Right lobe of liver (tissue), 6 donors: ENCODE results near the gene RGSL1. TPM values are rescaled to one million over a fixed set of nuclear protein-coding genes. Genes with fewer than 3 reads are reported as not detected.

ENCODE experiments used
- ATAC-seq, 4 donors: fragments of 200-7000 bp; cut with Tn5 transposase; one replicate each; pipeline ENCODE4 v1.9.1; 2020; ENCODE audit warnings: mild to moderate bottlenecking in 4 of 4, moderate library complexity in 4 of 4
- DNase-seq, 3 donors: peaks; one replicate each; pipeline ENCODE4 v3.0.0-alpha.2; 2020
- H3K27ac ChIP-seq, 3 donors: fragments of 200-600 bp; one replicate each; pipeline ENCODE4 v1.8.0; 2022
- H3K27me3 ChIP-seq, 2 donors: fragments of 200-600 bp; one replicate each; pipeline ENCODE4 v1.8.0; 2022
- H3K36me3 ChIP-seq, 4 donors: fragments of 200-600 bp; sonication (generic) in 1 of 4; one replicate each; pipeline versions ENCODE4 v1.5.1 to v1.8.0; 2017 to 2022; ENCODE audit warnings: control low read depth in 1 of 4
- H3K4me1 ChIP-seq, 4 donors: fragments of 200-600 bp; sonication (generic) in 1 of 4; one replicate each; pipeline versions ENCODE4 v1.5.1 to v1.8.0; 2017 to 2022; ENCODE audit warnings: control low read depth in 1 of 4
- H3K4me3 ChIP-seq, 3 donors: fragments of 200-600 bp; one replicate each; pipeline ENCODE4 v1.8.0; 2022
- H3K9me3 ChIP-seq, 4 donors: fragments of 200-600 bp; sonication (generic) in 1 of 4; one replicate each; pipeline versions ENCODE4 v1.5.1 to v1.8.0; 2017 to 2022; ENCODE audit warnings: control low read depth in 1 of 4
- CTCF ChIP-seq, 4 donors: fragments of 200-600 bp in 3 of 4; fragments of 450-650 bp in 1 of 4; IDR thresholded peaks; one replicate each; pipeline versions ENCODE4 v1.5.1 to v1.8.0; 2016 to 2022; ENCODE audit warnings: antibody characterized with exemption in 4 of 4, mild to moderate bottlenecking in 2 of 4
- POLR2A ChIP-seq: fragments of 450-650 bp; IDR thresholded peaks from one replicate; pipeline ENCODE4 v1.6.1; 2017; ENCODE audit warnings: antibody characterized with exemption, mild to moderate bottlenecking
- WGBS: methylation state at CpG from one replicate; pipeline ENCODE4 v1.1.6; 2018; ENCODE audit warnings: low coverage, low lambda C conversion rate; ENCODE audit not compliant: insufficient coverage; ENCODE audit errors: missing lambda C conversion rate; 5-methylcytosine and 5-hydroxymethylcytosine counted together
- intact Hi-C, 2 donors: fragments of 100-400 bp; cut with DNase I; formaldehyde crosslinking; loops; one replicate each; pipeline versions ENCODE4 v1.11.2 to v1.14.1; 2022
- total RNA-seq, 6 experiments: library from RNA; depleted of rRNA in 2 of 6; stranded (reverse); fragments of >200 nt in 2 of 6; fragmentation: NEBNext Ultra II Directional in 3 of 6; extraction: Animal tissue kit (Norgen Biotek cat#: 25700) in 3 of 6; gene quantifications; one replicate each; pipeline versions ENCODE4 v1.1.0 to v1.2.4, GENCODE V29; 2016 to 2023
- donor health status: DM: no; HTN: yes; CAD: no.
- donor health status: DM: no; HTN: no; CAD: no.
- donor health status: DM: no; HTN: no; CAD: no.
- donor health status: DM: no; HTN: yes; CAD: no.
- donor health status: DM: no; HTN: yes; CAD: no.

The RGSL1 gene
- total RNA-seq, 6 experiments from 2014 or later, result not detected

DNA sequence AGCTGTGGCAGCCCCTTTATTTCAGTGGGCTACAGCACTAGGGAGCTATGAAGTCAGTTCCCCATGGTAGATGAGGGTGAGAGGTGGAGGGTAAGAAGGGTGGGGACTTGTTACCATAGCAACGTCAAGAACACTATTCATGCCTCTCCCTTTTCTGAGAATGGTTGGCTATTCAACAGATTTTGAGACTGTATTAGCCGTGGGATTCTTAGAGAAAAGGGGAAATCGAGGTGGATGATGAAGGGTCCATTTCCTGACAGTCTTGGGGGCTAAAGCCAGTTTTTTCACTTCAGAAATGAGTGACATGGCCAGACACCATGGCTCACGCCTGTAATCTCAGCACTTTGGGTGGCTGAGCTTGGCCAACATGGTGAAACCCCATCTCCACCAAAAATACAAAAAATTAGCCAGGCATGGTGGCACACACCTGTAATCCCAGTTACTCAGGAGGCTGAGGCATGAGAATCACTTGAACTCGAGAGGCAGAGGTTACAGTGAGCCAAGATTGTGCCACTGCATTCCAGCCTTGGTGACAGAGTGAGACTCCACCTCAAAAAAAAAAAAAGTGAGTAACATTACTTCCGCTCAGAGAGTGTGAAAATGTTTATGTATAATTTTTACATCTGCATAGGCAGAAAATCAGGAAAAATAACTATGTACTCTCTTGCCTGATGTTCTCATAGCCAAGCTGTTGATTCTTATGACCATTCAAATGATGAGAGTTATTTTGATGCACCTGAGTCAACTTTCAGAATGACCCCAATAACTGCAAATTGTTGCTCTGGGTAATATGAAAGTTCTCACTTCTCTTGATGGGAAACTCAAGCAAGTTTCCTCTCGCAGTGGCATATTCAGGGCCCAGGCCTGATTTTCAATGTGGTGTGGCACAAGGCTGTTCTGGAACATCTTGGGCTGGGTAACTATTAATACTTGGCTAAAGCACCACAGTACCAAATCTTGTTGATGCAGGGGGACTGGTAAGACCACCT lies 23.2 kb upstream of the RGSL1 start:
- Histone ChIP-seq H3K27ac (no peak overlapping the region), H3K9me3 (no peaks in the 10 kb centered on the region), H3K4me1 (no peaks in the 10 kb centered on the region), H3K27me3 (no peaks in the 10 kb centered on the region), H3K4me3 (no peak overlapping the region), H3K36me3 (no peaks in the 10 kb centered on the region)
- intact Hi-C loops, result no loop called here
- TF ChIP-seq POLR2A, result no peak
- TF ChIP-seq CTCF (IDR thresholded peaks at IDR 0.05), result no peak
- WGBS, result 60% methylated on average over 6 of the region's 7 CpGs
- no peak for ATAC-seq
- DNase-seq, result no peak

DNA sequence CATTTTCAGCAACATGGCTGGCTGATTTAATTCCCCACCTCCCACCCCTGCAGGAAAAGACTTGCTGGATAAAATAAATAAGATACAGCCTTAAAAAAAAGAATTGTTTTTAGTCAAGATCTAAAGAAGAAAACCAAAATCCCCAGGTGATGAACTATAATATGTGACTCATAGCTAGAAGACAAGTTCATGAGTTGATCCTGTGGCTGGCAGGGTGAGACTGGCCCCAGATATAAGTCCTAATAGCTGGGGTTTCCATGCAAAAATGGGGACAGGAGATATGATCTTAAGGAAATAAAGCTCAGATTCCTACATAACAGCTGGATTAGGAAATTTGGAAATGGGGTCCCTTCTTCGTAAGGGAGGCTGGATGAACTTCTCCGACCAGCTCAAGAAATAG lies 21.9 kb upstream of the RGSL1 start:
- Histone ChIP-seq H3K4me1 (no peaks in the 10 kb centered on the region), H3K9me3 (no peaks in the 10 kb centered on the region), H3K27ac (no peak overlapping the region), H3K4me3 (no peak overlapping the region), H3K36me3 (no peaks in the 10 kb centered on the region), H3K27me3 (no peaks in the 10 kb centered on the region)
- no peak for TF ChIP-seq CTCF (IDR thresholded peaks at IDR 0.05)
- no peak for TF ChIP-seq POLR2A
- intact Hi-C loops, result no loop called here
- no peak for ATAC-seq
- DNase-seq, result no peak
- WGBS, result 73% methylated on average over 2 of the region's 2 CpGs

- Histone ChIP-seq H3K4me3 (no peak overlapping the region), H3K9me3 (no peaks in the 10 kb centered on the region), H3K27ac (no peak overlapping the region), H3K4me1 (no peaks in the 10 kb centered on the region), H3K36me3 (no peaks in the 10 kb centered on the region), H3K27me3 (no peaks in the 10 kb centered on the region)
- 54% methylated on average over 11 of the region's 11 CpGs for WGBS
- DNase-seq, result no peak
- TF ChIP-seq POLR2A, result no peak
- no peak for TF ChIP-seq CTCF (IDR thresholded peaks at IDR 0.05)
- intact Hi-C loops, result no loop called here
- no peak for ATAC-seq
Measured at GRCh38 chr1:182430263-182431068, 19.5 kb upstream of the RGSL1 start.

DNA sequence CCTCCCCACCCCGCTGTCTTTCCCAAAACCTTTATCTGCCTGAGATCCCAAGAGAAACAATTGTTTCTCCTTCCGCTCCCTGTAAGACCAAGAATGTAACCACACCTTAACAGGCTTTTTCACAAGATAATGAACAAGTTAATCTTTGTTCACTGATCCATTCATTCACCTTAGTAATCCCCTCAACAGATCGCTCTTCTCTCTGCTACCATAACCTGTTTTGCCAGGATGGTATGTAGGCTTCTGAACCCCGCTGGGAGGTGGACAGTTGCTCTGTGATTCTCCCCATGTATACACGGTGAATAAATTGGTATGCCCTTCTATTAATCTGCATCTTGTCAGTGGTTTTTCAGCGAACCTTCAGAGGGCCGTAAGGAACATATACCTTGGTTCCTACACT lies 18.7 kb upstream of the RGSL1 start:
- DNase-seq (no peak), ATAC-seq (no peak)
- no peak overlapping the region for H3K27ac ChIP-seq
- H3K9me3 ChIP-seq, result no peaks in the 10 kb centered on the region
- no peaks in the 10 kb centered on the region for H3K36me3 ChIP-seq
- H3K27me3 ChIP-seq, result no peaks in the 10 kb centered on the region
- TF ChIP-seq POLR2A (no peak), CTCF (IDR thresholded peaks at IDR 0.05) (no peak)
- intact Hi-C loops, result no loop called here
- H3K4me3 ChIP-seq, result no peak overlapping the region
- H3K4me1 ChIP-seq, result no peaks in the 10 kb centered on the region
- 85% methylated on average over 7 of the region's 7 CpGs for WGBS
